HG02870 (cell line): ENCODE measurements around the gene THOP1.

Experiments used
- ATAC-seq: cut with Tn5 transposase; IDR thresholded peaks from one replicate; pipeline ENCODE4 v1.9.1; 2021; ENCODE audit warnings: mild to moderate bottlenecking, moderate library complexity; ENCODE audit not compliant: unreplicated experiment

THOP1 gene

DNA sequence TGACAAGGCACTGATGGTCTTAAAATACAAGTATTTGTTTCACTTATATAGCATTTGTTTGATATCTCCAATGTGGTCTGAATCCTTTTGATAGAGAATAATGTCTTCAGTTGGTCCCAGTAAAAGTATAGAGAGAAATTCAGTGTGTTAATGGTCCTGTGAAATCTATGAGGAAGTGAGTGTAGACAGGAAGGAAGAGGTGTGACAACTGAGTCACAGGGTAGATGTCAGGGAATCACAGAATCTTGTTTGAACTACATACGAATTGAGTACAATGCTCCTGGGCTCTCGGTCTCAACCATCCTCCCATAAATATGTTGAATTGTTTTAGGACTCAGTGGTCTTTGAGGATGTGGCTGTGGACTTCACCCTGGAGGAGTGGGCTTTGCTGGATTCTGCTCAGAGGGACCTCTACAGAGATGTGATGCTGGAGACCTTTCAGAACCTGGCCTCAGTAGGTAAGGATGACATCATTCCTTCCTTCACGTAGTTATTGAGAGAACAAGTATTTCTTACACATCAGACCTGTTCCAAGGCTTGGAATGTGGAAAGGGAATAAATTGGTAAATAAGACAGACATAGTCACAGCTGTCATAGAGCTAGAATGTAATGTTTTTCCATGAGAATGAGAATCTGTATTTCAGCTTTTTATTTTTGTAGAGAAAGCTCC is 65.1 kb downstream of the THOP1 start:
- ATAC-seq = no peak

DNA sequence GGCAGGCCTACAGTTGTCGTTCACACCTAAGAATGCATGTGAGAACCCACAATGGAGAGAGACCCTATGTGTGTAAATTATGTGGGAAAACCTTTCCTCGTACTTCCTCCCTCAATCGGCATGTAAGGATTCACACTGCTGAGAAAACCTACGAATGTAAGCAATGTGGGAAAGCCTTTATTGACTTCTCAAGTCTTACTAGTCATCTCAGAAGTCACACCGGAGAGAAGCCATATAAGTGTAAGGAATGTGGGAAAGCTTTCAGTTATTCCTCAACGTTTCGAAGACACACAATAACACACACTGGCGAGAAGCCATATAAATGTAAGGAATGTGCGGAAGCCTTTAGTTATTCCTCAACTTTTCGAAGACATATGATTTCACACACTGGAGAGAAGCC is 67.3 kb downstream of the THOP1 start:
- ATAC-seq = no peak

DNA sequence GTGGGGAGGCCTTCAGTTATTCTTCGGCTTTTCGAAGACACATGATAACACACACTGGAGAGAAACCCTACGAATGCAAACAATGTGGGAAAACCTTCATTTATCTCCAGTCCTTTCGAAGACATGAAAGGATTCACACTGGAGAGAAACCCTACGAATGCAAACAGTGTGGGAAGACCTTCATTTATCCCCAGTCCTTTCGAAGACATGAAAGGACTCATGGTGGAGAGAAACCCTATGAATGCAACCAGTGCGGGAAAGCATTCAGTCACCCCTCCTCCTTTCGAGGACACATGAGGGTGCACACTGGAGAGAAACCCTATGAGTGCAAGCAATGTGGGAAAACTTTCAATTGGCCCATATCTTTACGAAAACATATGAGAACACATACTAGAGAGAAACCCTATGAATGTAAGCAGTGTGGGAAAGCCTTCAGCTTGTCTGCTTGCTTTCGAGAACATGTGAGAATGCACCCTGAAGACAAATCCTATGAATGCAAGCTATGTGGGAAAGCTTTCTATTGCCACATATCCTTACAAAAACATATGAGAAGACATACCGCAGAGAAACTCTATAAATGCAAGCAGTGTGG is 67.8 kb downstream of the THOP1 start:
- no peak for ATAC-seq

DNA sequence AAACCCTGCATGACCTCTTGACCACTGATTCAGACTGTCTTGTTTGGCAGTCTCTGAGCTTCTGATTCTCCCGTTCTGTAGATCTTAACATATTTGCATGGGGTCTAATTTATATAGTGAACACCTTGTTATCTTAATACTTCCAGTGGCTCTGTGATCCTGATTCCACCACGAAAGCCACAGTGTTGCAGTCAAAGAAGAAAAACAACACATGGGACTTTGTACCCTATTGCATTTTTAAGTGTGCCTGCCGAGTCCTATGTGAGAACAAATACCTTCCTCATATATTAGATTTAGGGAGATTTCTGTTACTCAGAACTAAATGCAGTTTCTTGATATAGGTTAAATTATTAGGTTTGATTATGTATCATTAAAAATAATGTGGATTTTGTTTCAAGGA is 69.5 kb downstream of the THOP1 start:
- ATAC-seq = no peak

DNA sequence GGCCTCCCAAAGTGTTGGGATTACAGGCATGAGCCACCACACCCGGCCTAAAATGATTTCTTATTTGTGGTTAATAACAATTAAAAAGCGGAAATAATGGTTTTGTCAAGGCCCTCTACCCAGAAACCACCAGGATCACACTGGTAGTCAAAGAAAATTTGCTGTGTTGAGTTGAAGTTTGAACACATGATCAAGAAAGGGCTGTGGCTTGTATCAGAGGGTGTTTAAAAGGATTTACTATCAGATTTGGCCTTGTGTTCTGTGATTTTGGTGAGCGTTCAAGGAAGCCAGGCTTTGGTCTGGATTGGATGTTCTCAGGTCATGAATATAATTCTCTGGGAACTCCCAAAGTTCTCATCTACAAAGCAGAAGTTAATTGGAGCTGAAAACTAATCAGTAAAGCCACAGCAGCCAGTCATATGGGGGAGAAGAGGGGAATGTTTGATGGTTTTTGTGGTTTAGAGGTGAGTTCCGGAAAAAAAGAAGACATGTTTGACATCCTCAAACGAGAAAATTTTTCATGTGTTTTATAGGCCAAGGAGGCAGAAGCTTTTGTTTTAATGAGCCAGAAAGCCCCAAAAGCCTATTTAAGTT is 71.3 kb downstream of the THOP1 start:
- no peak for ATAC-seq

DNA sequence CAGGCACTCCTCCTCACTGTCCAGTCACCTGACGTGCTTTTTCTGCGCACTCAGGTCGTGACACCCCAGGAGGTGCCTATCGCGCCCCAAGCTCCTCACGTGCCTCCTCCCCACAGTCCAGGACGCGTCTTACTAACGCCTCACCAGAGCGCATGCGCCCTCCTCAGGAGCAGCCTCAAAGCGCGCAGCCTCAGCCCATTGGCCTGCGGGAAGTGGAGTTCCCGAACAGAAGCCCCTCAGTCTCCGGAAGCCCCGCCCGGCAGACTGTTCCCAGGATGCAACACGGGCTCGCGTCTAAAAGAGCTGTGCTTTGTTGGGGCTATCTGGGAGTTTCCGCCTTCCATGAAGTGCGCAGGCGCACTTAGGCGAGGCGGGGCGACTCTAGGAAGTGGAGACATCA is 73.6 kb downstream of the THOP1 start:
- no peak for ATAC-seq

DNA sequence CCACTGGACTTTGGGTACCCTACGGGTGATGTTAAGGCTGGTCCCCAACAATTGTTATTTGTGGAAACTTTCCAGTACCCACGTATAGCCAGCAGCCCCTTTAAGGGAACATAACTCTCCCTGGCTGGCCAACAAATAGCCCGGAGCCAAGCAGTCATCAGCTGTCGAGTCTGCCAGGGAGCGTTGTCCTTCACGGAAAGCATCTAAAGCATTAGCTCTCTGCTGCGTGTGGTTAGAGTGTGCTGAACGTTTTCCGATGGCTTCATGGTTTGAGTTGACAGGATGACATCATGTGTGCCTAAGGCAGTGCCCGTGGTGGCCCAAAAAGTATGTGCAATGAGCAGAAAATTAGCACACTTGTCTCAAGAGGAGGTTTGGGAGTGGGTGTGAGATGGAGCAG is 78.5 kb downstream of the THOP1 start:
- no peak for ATAC-seq
